ENCODE measurements around the gene PDZD7. TPM values are rescaled to one million over a fixed set of nuclear protein-coding genes. Genes with fewer than 3 reads are reported as not detected.
"Not testable (repeated sequence)": the region's sequence is repeated elsewhere in the genome, so short reads cannot be mapped to it uniquely, and the experiment has no call there.

PDZD7 gene
- total RNA-seq, 1 experiment from 2014 or later = 0.50 TPM

DNA sequence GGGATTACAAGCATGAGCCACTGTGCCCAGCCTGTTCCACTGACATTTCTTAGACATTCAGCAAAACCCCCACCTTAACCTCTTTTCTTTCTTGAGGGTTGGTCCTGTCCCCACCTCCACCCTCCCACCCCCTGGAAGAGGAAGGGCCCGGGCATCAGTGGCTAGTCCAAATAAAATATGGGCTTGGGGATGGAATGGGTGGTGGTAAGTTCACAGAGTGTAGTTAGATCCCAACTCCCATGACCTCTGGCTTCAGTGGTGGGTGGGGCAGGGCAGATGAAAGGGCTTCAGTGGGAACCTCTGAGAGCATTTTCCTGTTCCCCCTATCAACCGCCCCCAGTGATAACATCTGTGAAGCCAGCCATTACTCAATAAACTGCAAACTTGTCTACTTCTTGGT lies 9.9 kb upstream of the PDZD7 start:
- H3K4me1 ChIP-seq (replicated peaks) = peaks cover 17% of the 10 kb centered on the region
- H3K27me3 ChIP-seq (replicated peaks) = no peaks in the 10 kb centered on the region
- no peak overlapping the region for H3K4me3 ChIP-seq
- no peaks in the 10 kb centered on the region for H3K9me3 ChIP-seq (replicated peaks)
- DNase-seq (ENCODE audit: low read depth in 1 of 2, low spot score in 2 of 2) = no peak
- H3K36me3 ChIP-seq = peaks cover 38% of the 10 kb centered on the region
- H3K27ac ChIP-seq = no peak overlapping the region

DNA sequence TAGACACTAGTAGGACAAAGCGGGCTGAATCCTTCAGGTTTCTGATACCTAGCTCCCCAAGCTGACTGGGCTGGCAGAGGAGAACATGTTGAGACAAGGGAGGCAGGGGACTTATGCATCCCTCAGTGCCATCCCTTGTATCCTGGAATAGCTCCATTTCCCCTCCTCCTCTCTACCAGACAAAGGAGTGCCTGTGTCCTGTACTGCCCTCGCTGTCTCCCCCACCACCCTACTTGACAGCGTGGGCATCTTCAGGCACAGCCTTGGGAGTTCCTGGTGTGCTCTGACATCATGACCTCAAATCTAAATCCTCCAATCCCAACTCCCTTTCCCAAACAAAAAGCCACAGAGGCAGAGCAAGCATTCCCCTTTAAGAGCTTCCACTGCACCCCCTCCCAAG lies 9.1 kb upstream of the PDZD7 start:
- H3K27ac ChIP-seq = no peak overlapping the region
- H3K4me1 ChIP-seq (replicated peaks) = peaks cover 17% of the 10 kb centered on the region
- no peak for DNase-seq (ENCODE audit: low read depth in 1 of 2, low spot score in 2 of 2)
- H3K9me3 ChIP-seq (replicated peaks) = no peaks in the 10 kb centered on the region
- no peaks in the 10 kb centered on the region for H3K27me3 ChIP-seq (replicated peaks)
- H3K4me3 ChIP-seq = no peak overlapping the region
- H3K36me3 ChIP-seq = peaks cover 46% of the 10 kb centered on the region

DNA sequence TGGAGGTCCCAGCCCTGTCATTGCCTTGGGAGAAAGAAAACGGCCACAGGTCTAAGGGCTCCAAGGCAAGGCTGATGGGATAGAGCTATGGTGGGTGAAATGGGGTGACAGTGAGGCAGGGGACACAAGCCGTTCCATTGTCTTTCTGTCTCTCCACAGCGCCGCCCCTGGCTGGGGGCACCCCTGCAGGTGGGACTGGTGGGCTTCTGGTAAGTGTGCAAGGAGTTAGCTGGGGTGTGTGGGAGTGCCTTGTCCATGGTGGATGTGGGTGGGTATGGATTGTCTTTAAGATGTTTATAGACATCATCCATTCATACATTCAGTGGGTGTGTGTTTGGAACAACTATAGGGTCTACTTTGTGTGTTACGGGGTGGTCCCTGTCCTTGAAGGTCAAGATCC lies 7.6 kb upstream of the PDZD7 start:
- DNase-seq (ENCODE audit: low read depth in 1 of 2, low spot score in 2 of 2) = no peak
- no peak overlapping the region for H3K27ac ChIP-seq
- no peak overlapping the region for H3K4me3 ChIP-seq
- peaks cover 16% of the 10 kb centered on the region for H3K4me1 ChIP-seq (replicated peaks)
- peaks cover 51% of the 10 kb centered on the region for H3K36me3 ChIP-seq
- no peaks in the 10 kb centered on the region for H3K27me3 ChIP-seq (replicated peaks)
- H3K9me3 ChIP-seq (replicated peaks) = no peaks in the 10 kb centered on the region

DNA sequence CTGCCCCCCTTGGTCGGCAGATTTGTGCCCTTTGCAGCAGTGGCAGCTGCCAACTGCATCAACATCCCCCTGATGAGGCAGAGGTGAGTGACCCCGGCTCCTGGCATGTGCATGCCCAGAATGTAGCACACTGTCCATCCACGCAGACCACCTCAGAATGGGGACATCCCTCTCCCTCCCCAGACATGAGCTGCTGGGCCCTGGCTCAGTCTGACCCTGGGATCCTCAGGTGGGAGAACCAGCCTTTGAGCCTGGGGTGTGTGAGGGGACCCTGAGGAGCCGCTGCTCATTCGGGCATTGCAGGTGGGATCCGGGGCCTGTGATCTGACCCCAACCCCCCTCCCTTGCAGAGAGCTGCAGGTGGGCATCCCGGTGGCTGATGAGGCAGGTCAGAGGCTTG lies 5.8 kb upstream of the PDZD7 start:
- Histone ChIP-seq H3K27me3 (replicated peaks) (no peaks in the 10 kb centered on the region), H3K4me3 (no peak overlapping the region), H3K27ac (no peak overlapping the region), H3K36me3 (peaks cover 51% of the 10 kb centered on the region), H3K9me3 (replicated peaks) (no peaks in the 10 kb centered on the region), H3K4me1 (replicated peaks) (peaks cover 23% of the 10 kb centered on the region)
- DNase-seq (ENCODE audit: low read depth in 1 of 2, low spot score in 2 of 2) = no peak

DNA sequence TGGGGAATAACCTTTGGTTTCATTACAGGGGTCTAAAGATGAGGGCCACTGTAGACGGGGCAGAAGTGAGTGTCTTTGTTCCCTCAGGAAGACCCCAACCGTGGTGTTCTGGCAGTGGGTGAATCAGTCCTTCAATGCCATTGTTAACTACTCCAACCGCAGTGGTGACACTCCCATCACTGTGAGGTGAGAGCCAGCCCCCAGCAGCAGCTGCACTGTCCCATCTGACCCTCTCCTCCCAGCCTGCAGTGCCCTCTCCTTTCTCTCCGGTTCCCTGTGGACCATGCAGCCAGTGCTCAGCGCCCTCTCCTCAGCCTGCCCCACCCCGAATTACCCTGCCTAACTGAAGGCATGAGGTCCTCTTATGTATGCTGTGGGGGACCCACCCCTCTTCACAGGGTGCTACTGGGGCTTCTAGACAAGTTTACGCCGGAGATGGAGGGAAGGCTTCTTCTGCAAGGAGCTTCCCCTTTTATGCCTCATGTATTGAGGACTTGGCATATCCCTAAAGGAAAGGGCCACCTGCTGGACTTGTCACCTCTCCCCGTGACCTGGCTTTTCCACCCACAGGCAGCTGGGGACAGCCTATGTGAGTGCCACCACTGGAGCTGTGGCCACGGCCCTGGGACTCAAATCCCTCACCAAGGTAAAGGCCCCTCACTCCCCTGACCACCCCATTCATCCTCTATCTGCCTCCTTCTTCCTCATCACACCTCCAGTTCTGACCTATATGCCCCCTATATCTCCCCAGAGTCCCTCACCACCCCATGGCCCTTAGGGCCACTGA lies 5.2 kb upstream of the PDZD7 start:
- DNase-seq (ENCODE audit: low read depth in 1 of 2, low spot score in 2 of 2) = no peak
- no peak overlapping the region for H3K4me3 ChIP-seq
- no peaks in the 10 kb centered on the region for H3K27me3 ChIP-seq (replicated peaks)
- H3K4me1 ChIP-seq (replicated peaks) = peaks cover 28% of the 10 kb centered on the region
- H3K9me3 ChIP-seq (replicated peaks) = no peaks in the 10 kb centered on the region
- H3K27ac ChIP-seq = no peak overlapping the region
- H3K36me3 ChIP-seq = peaks cover 51% of the 10 kb centered on the region

DNA sequence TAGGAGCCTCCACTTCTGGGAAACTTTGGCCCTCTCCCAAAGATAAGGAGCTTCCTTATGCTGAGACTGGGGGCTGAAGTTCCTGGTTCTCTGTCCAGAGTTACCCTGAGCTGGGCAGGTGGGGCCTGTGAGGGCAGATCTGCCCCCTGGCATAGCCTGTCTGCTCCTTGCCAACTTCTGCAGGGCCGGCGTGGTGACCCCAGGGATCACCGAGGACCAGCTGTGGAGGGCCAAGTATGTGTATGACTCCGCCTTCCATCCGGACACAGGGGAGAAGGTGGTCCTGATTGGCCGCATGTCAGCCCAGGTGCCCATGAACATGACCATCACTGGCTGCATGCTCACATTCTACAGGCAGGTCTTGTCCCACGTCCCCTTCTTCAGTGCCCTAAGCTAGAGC lies 4.4 kb upstream of the PDZD7 start:
- H3K27ac ChIP-seq = no peak overlapping the region
- H3K4me3 ChIP-seq = no peak overlapping the region
- H3K27me3 ChIP-seq (replicated peaks) = no peaks in the 10 kb centered on the region
- peaks cover 29% of the 10 kb centered on the region for H3K4me1 ChIP-seq (replicated peaks)
- peaks cover 51% of the 10 kb centered on the region for H3K36me3 ChIP-seq
- H3K9me3 ChIP-seq (replicated peaks) = no peaks in the 10 kb centered on the region
- no peak for DNase-seq (ENCODE audit: low read depth in 1 of 2, low spot score in 2 of 2)

DNA sequence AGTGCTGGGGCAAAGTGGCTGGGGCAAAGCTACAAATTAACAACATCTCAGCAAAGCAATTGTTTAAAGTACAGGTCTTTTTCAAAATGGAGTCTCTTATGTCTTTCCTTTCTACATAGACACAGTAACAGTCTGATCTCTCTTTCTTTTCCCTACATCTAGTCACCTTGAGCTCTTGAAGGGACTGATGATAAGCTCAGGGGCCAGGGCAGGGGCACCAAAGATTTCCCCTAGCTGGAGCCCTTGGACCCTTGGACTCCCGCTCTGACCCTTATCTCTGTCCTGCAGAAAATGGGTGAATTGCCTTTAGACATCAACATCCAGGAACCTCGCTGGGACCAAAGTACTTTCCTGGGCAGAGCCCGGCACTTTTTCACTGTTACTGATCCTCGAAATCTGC lies 3.5 kb upstream of the PDZD7 start:
- H3K27ac ChIP-seq; H3K4me3 ChIP-seq; DNase-seq (ENCODE audit: low read depth in 1 of 2, low spot score in 2 of 2); H3K27me3 ChIP-seq (replicated peaks); H3K9me3 ChIP-seq (replicated peaks): not testable (repeated sequence)
- peaks cover 45% of the 10 kb centered on the region for H3K36me3 ChIP-seq
- H3K4me1 ChIP-seq (replicated peaks) = peaks cover 33% of the 10 kb centered on the region

DNA sequence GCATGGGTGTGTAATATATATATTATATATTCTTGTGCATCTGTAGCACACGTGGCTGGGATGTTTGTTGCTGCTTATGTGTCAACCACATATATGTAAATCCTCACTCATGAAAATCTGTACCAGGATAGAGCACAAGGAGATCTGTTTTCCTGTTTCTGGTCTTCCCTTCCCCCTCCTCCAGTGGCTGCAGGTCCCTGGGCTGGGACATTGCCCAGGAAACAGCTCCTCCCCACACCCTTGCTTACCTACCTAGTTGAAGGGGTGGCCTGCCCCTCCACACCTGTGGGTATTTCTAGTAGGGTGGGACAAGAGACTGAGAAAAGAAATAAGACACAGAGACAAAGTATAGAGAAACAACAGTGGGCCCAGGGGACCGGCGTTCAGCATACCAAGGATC lies 2.3 kb upstream of the PDZD7 start:
- Histone ChIP-seq H3K9me3 (replicated peaks) (no peaks in the 10 kb centered on the region), H3K36me3 (peaks cover 37% of the 10 kb centered on the region), H3K27ac (peak overlapping the region; percentile 87), H3K4me3 (peak overlapping the region; percentile 51), H3K4me1 (replicated peaks) (peaks cover 34% of the 10 kb centered on the region), H3K27me3 (replicated peaks) (no peaks in the 10 kb centered on the region)
- no peak for DNase-seq (ENCODE audit: low read depth in 1 of 2, low spot score in 2 of 2)

DNA sequence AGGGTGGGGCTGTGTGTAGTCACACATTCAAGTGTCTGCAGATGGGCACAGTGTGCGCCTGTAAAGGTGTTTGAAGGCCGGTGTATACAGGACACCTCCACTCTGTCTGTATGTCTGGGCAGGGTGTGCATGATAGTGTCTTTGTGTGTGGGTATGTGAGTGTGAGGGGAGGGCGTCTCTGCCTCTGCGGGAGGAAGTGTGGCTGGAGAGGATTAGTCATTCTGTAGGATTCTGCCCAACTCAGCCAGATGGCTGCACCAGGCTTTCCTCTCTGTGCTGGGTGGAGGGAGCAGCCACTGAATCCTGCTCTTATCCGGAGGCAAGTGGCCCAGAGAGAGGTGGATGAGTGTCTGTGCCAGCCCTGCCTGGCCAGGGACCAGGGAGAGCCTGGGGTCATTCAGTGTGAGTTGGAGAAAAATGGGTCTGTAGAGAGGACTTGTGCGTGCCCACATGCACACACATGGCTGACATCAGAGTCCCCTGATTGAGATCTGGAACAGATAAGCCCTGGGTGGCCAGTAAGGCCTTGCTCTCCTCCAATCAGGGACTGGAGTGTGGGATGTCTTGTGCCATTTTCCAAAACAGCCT lies 1.8 kb upstream of the PDZD7 start:
- Histone ChIP-seq H3K27ac (peak overlapping the region; percentile 87), H3K4me1 (replicated peaks) (peaks cover 34% of the 10 kb centered on the region)
- peak; percentile 89 to 92 for DNase-seq (ENCODE audit: low read depth in 1 of 2, low spot score in 2 of 2)

DNA sequence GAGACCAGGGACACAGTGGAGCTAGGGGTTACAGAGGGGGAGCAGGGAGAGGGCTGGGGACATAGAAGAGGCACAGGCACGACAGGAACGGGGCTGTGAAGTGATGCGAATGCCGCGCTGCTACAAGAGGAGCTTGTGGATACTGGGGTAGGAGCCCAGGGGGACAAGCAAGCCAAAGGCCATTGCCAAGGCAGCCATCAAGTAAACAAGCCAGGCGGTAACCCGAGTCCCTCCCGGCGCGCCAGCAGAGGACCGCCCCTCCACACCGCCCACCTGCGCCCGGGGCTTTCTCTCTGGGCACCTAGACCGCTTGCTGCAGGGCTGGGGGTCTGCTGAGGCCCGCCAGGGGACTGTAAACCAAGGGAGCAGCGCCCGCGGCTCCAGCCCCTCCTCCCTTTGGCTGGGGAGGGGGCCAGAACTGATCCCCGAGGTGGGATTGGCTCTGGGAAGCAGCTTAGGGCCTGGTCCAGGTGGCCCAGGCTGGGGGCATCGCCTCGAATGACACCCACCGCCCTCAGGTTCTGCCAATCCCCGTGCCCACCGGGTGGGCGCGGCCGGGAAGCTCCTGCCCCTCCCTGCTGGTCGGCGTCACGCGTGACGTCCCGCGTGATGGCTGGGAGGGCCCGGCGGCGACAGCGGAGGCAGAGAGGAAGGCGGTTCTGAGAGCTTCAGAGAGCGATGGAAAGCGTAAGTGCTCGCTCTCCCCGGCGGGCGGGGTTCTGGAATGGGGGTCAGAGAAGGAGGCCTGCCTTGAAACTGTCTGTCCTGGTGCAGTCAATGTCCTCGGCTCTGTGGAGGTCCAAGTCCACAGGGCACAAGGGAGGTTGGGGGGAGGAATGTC lies 1.1 kb upstream of the PDZD7 start:
- H3K4me1 ChIP-seq (replicated peaks) = peaks cover 34% of the 10 kb centered on the region
- DNase-seq (ENCODE audit: low read depth in 1 of 2, low spot score in 2 of 2) = peak in 1 of 2 experiments; percentile 74
- peak overlapping the region; percentile 51 for H3K4me3 ChIP-seq
- peaks cover 24% of the 10 kb centered on the region for H3K36me3 ChIP-seq
- peak overlapping the region; percentile 87 for H3K27ac ChIP-seq
- H3K27me3 ChIP-seq (replicated peaks) = no peaks in the 10 kb centered on the region
- H3K9me3 ChIP-seq (replicated peaks) = no peaks in the 10 kb centered on the region

More for the DNA sequence above, 1.8 kb upstream of the PDZD7 start:
- Histone ChIP-seq H3K36me3 (peaks cover 31% of the 10 kb centered on the region), H3K4me3 (peak overlapping the region; percentile 51), H3K27me3 (replicated peaks) (no peaks in the 10 kb centered on the region), H3K9me3 (replicated peaks) (no peaks in the 10 kb centered on the region)

DNA sequence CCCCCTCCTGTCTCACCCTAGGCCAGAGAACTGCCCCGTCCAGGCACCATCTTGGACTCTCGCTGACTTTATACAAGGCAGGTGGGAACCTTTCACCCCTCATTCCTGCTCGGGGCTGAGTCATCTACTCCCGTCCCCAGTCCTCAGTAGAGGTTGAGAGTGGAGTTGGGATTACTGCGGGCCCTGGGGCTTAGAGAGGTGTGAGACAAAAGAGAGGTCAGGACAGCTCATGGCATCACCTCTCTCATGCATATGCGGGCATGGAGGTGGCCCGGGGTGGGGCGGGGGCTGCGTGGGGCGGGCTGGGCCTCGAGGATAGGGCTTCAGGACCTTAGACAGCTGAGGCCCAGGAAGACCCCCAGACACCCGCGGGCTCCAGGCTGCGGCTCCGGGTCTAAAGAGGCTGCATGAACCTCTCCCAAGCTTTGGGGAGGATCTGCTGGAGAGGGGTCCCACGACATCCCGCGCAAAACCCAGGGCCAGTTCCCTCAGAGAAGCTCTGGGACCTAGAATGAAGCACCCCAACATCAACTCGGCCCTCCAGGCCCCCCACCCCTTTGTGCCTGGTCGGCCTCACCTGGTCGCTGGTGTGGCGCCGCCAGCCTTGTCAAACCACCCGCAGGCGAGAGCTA lies 317 bp downstream of the PDZD7 start:
- Histone ChIP-seq H3K4me3 (peak overlapping the region; percentile 51), H3K27me3 (replicated peaks) (no peaks in the 10 kb centered on the region), H3K36me3 (peaks cover 10% of the 10 kb centered on the region), H3K4me1 (replicated peaks) (peaks cover 34% of the 10 kb centered on the region), H3K27ac (no peak overlapping the region), H3K9me3 (replicated peaks) (no peaks in the 10 kb centered on the region)
- no peak for DNase-seq (ENCODE audit: low read depth in 1 of 2, low spot score in 2 of 2)

DNA sequence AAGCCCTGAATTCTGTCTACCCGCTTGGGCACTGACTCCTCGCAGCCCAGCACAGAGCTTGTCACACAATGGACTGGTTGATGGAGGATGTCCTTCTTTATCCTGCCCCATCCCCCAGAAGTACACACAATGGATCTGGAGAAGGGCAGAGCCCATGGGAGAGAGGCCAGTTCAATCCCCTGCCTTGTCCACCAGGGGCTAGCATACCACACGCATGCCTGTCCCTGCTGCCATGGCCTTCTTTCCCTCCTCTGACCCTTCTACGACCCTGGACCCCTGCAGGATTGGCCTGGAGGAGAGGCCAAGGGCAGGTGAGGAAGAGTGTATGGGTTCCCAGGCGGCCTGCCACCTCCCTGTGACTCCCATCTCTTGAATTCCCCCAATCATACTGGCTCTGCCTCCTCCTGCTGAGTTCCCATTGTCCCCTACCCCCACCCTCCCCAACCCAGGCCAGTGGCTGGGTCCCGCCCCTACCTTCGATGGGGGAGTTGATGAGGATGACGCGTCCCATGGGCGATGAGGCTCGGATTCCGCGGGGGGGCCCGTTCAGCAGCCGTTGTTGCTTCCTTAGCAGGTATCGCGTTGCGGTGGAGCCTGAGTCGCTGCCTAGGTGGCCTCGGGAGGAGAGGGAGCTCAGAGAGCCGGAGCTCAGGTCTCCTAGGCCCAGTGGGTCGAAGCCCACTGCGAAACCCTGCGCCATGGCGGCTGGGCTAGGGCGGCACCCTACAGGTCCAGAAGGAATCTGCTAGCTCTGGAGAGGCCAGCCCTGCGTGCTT lies 1.2 kb downstream of the PDZD7 start:
- H3K9me3 ChIP-seq (replicated peaks) = no peaks in the 10 kb centered on the region
- peaks cover 34% of the 10 kb centered on the region for H3K4me1 ChIP-seq (replicated peaks)
- H3K4me3 ChIP-seq = no peak overlapping the region
- no peak overlapping the region for H3K27ac ChIP-seq
- no peaks in the 10 kb centered on the region for H3K27me3 ChIP-seq (replicated peaks)
- peaks cover 1% of the 10 kb centered on the region for H3K36me3 ChIP-seq
- no peak for DNase-seq (ENCODE audit: low read depth in 1 of 2, low spot score in 2 of 2)

Data from SJSA1 (cell line).